ENCODE measurements around the gene TIMP2.
"Not testable (repeated sequence)": the region's sequence is repeated elsewhere in the genome, so short reads cannot be mapped to it uniquely, and the experiment has no call there.

TIMP2 gene

GRCh38 chr17:78904371-78904770, 20.8 kb downstream of the TIMP2 start:
- DNase-seq (ENCODE audit: low spot score) = no peak

GRCh38 chr17:78903101-78903779, 21.9 kb downstream of the TIMP2 start, which contains the start of gene CEP295NL:
CEP295NL (minus strand) TSS chr17:78903201; CDS start chr17:78901828, 1,373 bp downstream.
- DNase-seq (ENCODE audit: low spot score) = no peak

DNA sequence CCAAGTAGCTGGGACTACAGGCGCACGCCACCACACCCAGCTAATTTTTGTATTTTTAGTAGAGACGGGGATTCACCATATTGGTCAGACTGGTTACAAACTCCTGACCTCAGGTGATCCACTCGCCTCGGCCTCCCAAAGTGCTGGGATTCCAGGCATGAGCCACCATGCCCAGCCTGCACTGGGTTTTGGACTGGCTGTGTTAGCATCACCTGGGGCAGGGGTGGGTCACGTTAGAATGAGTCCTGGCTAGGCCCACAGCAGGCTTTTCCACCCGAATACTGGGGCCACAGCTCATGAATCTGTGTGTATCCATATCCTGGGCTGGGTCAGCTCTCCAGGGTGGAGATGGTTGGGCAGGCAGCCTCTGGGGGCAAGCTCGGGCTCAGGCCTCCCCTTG, 23.0 kb downstream of the TIMP2 start:
- DNase-seq (ENCODE audit: low spot score) = not testable (repeated sequence)

DNA sequence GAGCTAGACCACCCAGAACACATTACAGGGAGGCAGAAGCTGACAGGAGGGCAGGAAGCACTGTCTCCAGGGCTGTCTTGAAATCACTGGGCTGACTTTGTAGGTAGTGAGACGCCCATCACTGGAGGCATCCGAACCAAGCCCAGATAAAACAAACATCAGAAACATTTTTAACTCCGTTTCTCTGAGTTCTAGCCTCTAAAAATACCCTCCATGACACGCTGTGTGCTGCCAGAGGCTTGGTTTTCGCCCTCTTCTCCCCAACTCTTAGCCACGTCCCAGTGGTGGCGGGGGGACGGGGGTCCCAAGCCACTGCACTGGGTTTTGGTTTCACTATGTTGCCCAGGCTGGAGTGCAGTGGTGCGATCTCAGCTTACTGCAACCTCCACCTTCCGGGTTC, 23.4 kb downstream of the TIMP2 start:
- no peak for DNase-seq (ENCODE audit: low spot score)

DNA sequence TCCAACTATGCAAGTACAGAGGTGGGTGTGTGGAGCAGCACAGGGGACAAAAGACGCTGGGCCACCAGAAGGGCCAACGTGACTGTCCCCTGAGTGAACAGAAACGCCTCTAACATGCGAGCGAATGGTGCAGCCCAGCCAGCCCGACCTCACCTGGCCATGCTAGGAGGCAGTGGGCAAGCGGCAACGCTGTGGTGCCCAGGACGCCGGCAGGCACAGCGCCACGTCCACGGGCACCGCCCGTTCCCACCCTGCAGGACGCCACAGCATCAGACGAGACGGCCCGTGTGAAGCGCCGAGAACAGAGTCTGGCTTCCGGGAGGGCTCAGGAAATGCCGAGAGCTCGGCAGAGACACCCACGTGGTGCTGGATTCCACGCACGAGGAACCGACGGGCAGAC, 24.4 kb downstream of the TIMP2 start:
- no peak for DNase-seq (ENCODE audit: low spot score)

GRCh38 chr17:78899361-78900260, 25.6 kb downstream of the TIMP2 start:
- no peak for DNase-seq (ENCODE audit: low spot score)

DNA sequence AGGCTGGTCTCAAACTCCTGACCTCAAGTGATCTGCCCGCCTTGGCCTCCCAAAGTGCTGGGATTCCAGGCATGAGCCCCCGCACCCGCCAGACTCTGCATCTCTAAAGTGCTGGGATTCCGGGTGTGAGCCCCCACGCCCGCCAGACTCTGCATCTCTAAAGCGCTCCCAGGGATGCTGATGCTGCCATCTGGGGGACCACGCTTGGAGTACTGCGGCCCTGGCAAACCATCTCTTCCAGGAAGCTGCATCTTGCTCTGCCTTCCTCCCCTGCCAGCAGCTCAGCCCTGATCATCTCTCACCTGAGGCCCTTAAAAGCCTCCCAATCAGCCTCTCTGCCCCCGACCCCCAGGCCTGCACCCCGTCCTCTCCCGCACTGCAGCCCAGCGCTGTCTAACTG, 26.2 kb downstream of the TIMP2 start:
- DNase-seq (ENCODE audit: low spot score) = no peak

DNA sequence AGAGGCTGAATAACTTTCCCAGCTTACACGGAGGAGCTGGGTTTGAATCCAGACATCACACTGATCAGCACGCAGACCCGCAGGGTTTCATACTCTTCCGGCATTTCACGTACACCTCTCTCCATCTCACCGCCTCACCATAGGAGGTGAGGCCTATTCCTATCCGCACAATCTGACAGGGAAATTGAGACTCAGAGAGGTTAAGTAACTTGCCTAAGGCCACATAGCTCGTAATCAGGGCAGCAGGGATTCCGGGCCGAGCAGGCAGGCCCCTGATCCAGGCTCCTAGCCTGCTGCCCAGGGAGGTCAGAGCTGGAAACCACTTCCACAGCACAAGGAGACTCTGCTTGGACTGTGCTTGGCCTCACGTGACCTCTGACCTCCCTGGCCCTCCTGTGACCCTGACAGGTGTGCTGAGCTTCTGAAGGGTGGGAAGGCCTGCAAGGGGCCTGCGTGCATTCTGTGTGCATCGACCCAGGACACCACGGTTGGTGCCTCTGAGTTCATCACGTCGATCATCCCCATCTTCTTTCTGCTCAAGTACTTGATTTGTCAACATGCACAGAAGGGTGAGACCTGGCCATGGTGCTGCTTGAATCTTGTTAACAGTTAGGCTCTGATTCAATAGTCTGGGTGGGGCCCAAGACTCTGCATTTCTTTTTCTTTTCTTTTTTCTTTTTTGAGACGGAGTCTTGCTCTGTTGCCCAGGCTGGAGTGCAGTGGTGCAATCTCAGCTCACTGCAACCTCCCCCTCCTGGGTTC, 26.9 kb downstream of the TIMP2 start:
- no peak for DNase-seq (ENCODE audit: low spot score)

- DNase-seq (ENCODE audit: low spot score) = no peak
These were observed 27.5 kb downstream of the TIMP2 start for GRCh38 chr17:78897664-78898047.

- DNase-seq (ENCODE audit: low spot score) = no peak
These were observed 28.1 kb downstream of the TIMP2 start for GRCh38 chr17:78896834-78897663.

DNA sequence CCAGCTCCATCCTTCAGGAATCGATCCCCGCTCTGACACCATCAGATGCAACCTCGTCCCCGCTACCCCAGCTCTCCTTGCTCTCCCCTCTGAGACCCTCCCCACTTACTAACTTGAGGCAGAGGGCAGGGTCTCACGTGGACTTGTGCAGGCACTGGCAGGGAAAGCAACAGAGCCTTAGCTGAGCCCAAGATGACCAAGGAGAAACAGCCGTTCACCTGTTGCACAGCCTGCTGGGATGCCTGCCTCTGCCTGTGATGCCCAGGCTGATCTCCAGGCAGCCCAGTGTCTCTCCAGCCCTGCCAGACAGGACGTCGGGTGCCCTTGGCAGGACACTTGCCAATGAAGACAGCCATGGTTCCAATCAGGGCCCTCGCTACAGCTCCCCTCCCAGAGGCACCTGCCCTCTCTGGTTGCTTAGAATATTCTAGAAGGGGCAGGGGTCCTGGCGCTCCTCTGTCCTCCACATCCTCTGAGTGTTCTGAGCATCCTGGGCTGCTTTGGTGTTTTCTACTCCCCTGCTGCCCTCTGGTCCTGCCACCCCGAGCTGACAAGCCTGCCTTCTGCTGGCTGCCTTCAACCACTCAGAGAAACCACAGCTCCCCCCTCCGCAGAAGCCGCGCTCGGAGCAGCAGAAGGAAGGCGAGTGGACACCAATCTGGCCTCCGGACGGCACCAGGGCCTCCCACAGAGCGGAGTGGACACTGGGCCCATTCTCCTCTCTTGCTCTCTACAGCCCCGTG, 28.9 kb downstream of the TIMP2 start:
- no peak for DNase-seq (ENCODE audit: low spot score)

DNA sequence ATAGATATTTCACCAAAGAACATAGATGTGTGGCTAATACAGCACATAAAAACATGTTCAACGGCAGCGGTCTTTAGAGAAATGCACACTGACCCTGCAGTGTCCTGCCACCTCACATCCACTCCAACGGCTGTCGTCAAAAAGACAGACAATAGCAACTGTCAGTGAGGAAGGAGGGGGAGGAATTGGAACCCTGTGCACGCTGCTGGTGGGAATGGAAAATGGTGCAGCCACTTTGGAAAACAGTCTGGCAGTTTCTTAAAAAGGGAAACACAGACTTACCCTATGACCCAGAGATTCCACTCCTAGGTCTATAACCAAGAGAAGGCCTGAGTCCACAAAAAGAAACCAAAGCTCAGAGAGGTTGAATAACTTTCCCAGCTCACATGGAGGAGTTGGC, 29.9 kb downstream of the TIMP2 start:
- no peak for DNase-seq (ENCODE audit: low spot score)

DNA sequence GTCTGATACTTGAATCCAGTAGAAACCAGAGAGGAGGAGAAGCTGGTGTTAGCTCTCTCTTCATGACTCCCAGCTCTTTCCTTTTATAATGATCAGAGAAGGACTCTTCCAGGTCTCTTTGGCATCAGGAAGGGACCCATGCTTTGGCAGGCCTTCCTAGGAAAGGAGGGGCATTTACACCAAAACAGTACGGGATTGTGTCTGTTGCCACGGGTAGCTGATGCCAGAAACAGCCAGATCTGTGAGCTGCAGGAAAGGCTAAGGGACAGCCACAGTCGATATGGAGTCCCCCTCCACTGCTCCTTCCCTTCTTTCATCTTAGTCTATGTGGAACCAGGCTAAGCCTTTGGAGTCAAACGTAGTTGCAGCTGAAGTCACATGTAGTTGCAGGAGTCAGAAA, 31.5 kb downstream of the TIMP2 start:
- DNase-seq (ENCODE audit: low spot score) = no peak

- no peak for DNase-seq (ENCODE audit: low spot score)
These were observed 32.2 kb downstream of the TIMP2 start for GRCh38 chr17:78892936-78893379.

DNA sequence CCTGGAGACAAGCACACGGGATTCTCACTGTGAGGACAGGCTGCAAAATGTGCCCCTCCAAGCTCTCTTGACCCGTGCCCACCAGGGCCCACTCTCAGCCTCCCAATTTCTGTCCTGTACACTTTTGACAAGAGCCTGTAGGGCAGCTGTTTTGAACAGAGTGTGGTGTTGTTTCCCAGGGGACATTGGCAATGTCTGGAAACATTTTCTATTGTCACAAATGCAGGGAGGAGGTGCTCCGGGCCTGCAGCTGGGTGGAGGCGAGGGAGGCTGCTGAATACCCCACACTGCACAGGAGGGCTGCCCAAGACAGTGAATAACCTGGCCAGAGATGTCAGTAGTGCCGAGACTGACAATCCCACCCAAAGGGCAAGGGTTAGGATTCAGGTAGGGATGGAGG, 32.7 kb downstream of the TIMP2 start:
- no peak for DNase-seq (ENCODE audit: low spot score)

DNA sequence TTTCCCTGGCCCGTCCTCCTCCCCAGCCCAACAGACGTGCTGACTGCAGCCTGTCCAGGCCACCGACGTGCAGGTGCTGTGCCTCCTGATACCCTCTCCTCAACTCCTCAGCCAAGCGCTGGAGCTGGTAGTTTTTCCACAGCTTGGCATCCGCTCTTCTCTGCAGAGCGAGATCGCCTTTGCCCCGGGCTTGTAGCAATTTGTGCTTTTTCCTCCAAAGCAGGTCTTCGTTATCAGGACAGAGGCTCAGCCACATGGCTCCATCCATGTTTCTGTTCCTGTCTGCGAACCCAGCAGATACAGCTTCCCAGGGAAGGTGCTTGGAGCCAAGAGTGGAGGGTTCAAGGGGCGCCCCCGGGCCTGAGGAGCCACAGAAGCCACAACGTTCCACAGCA, 33.1 kb downstream of the TIMP2 start:
- no peak for DNase-seq (ENCODE audit: low spot score)

GRCh38 chr17:78891406-78892061, 33.7 kb downstream of the TIMP2 start:
- no peak for DNase-seq (ENCODE audit: low spot score)

GRCh38 chr17:78890498-78890897, 34.7 kb downstream of the TIMP2 start:
- DNase-seq (ENCODE audit: low spot score) = peak; percentile 47

DNA sequence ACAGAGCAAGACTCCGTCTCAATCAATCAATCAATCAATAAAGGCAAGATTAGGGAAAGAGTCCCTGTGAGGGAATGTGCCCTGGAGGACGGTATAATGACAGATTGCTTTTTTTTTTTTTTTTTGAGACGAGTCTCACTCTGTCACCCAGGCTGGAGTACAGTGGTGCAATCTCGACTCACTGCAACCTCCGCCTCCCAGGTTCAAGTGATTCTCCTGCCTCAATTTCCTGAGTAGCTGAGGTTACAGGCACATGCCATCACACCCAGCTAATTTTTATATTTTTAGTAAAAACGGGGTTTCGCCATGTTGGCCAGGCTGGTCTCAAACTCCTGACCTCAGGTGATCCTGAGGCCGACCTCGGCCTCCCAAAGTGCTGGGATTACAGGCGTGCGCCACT, 35.1 kb downstream of the TIMP2 start:
- DNase-seq (ENCODE audit: low spot score) = not testable (repeated sequence)

DNA sequence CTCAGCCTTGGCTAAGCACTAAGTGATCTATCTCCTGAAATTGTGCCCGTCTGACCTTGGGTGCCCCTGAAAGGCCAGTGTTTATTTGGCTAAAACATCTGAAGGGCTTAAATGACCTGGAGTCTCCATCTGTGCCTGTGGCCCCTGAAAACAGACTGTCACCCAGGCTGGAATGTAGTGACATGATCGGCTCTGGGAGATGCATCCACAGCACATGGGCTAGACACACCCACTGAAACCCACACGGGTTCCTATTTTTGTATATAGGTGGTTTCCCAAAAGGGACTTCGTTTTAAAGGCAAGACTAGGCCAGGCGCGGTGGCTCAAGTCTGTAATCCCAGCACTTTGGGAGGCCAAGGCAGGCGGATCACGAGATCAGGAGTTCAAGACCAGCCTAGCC, 35.7 kb downstream of the TIMP2 start:
- DNase-seq (ENCODE audit: low spot score) = peak; percentile 50
